Camera-type eye (tissue), 1 donor: ENCODE results near the gene PLEKHA3. TPM values are rescaled to one million over a fixed set of nuclear protein-coding genes. Genes with fewer than 3 reads are reported as not detected.

ENCODE experiments used
- total RNA-seq: library from RNA; depleted of rRNA; stranded (reverse); fragments of >200 nt; gene quantifications from one replicate; pipeline ENCODE4 v1.2.3, GENCODE V29; 2014

The PLEKHA3 gene
- 24.2 TPM for total RNA-seq

GRCh38 chr2:178480227-178481181 is at the start of gene PLEKHA3:
Gene PLEKHA3, plus strand, starts transcription at chr2:178480457. Its CDS starts 413 bp downstream, at chr2:178480870.

GRCh38 chr2:178450774-178451525 is 29.3 kb upstream of the PLEKHA3 start, which contains the start of the genes PJVK and PRKRA:
Gene PJVK, plus strand, starts transcription at chr2:178451378. Its CDS starts 2,032 bp downstream, at chr2:178453410.
Gene PRKRA, minus strand, starts transcription at chr2:178451175. Its CDS starts 145 bp downstream, at chr2:178451030.

GRCh38 chr2:178478439-178479274 is 1.6 kb upstream of the PLEKHA3 start, which contains the start of gene FKBP7:
Gene FKBP7, minus strand, starts transcription at chr2:178478600. Its CDS starts 101 bp downstream, at chr2:178478499.

Other genes starting within 250 kb of the PLEKHA3 start
- 85.9 TPM for gene PRKRA, start 29.3 kb upstream of the PLEKHA3 start, total RNA-seq
- 6.2 TPM for gene PJVK, start 29.1 kb upstream of the PLEKHA3 start, total RNA-seq
- gene FKBP7, start 1.9 kb upstream of the PLEKHA3 start, total RNA-seq, result 48.4 TPM